Gastrocnemius medialis (tissue), 4 donors: ENCODE data around the gene KDM8. TPM values are rescaled to one million over a fixed set of nuclear protein-coding genes. Genes with fewer than 3 reads are reported as not detected.

ENCODE experiments used
- ATAC-seq, 2 donors: fragments of 150-250 bp; one replicate each; pipeline ENCODE4 v1.9.1; 2016
- DNase-seq, 2 donors: peaks; one replicate each; pipeline ENCODE4 v3.0.0-alpha.2; 2019
- H3K27ac ChIP-seq, 4 donors: fragments of 200-600 bp; sonication (generic); 1 replicate in 1 of 4; 2 replicates in 3 of 4; pipeline ENCODE4 v1.5.1; 2016 to 2018; ENCODE audit warnings: mild to moderate bottlenecking in 2 of 4, moderate library complexity in 1 of 4
- H3K27me3 ChIP-seq, 3 donors: fragments of 200-600 bp; sonication (generic) in 2 of 3; 1 replicate in 1 of 3; 2 replicates in 2 of 3; pipeline versions ENCODE4 v1.5.1 to v1.6.0; 2016 to 2019; ENCODE audit warnings: mild to moderate bottlenecking in 1 of 3, moderate library complexity in 1 of 3
- H3K36me3 ChIP-seq, 2 donors: fragments of 200-600 bp; sonication (generic) in 1 of 2; one replicate each; pipeline ENCODE4 v1.5.1; 2017 to 2018
- H3K4me1 ChIP-seq, 2 donors: fragments of 200-600 bp; sonication (generic) in 1 of 2; one replicate each; pipeline ENCODE4 v1.5.1; 2016 to 2017; ENCODE audit warnings: mild to moderate bottlenecking in 2 of 2
- H3K4me3 ChIP-seq, 4 donors: fragments of 200-600 bp; sonication (generic) in 3 of 4; 1 replicate in 1 of 4; 2 replicates in 3 of 4; pipeline ENCODE4 v1.5.1; 2016 to 2019; ENCODE audit warnings: mild to moderate bottlenecking in 2 of 4
- H3K9me3 ChIP-seq, 3 donors: fragments of 200-600 bp; sonication (generic) in 2 of 3; 1 replicate in 1 of 3; 2 replicates in 2 of 3; pipeline ENCODE4 v1.5.1; 2016 to 2019
- POLR2A ChIP-seq, 2 donors: fragments of 450-650 bp; IDR thresholded peaks; one replicate each; pipeline ENCODE4 v1.6.1; 2017; ENCODE audit warnings: antibody characterized with exemption in 2 of 2, mild to moderate bottlenecking in 2 of 2, moderate library complexity in 2 of 2
- in situ Hi-C, 4 donors: fragments of 200-750 bp; cut with MboI; loops; one replicate each; pipeline versions ENCODE4 v1.15.0 to v1.8.0; 2017; ENCODE audit warnings: low sequenced_read_pairs in 4 of 4
- intact Hi-C: fragments of 100-400 bp; cut with DNase I; formaldehyde crosslinking; loops from one replicate; pipeline ENCODE4 v1.15.1; 2023; ENCODE audit warnings: low total_unique reads
- total RNA-seq, 4 donors: library from RNA; depleted of rRNA; stranded (reverse); fragments of >200 nt; gene quantifications; one replicate each; pipeline versions ENCODE4 v1.1.0 to v1.2.3, GENCODE V29; 2016
- TF ChIP-seq, protein P1 (sequence below), 5 experiments: fragments of 450-650 bp in 3 of 5; fragments of 200-600 bp in 2 of 5; sonication (generic) in 2 of 5; IDR thresholded peaks in 4 of 5; conservative IDR thresholded peaks in 1 of 5; 1 replicate in 4 of 5; 2 replicates in 1 of 5; pipeline ENCODE4 v1.5.1; 2016 to 2019; ENCODE audit warnings: antibody characterized with exemption in 5 of 5, mild to moderate bottlenecking in 3 of 5, moderate library complexity in 3 of 5

Gene KDM8
- total RNA-seq, 4 donors from 2014 or later: 3.2 to 6.3 (median 5.1) TPM

DNA sequence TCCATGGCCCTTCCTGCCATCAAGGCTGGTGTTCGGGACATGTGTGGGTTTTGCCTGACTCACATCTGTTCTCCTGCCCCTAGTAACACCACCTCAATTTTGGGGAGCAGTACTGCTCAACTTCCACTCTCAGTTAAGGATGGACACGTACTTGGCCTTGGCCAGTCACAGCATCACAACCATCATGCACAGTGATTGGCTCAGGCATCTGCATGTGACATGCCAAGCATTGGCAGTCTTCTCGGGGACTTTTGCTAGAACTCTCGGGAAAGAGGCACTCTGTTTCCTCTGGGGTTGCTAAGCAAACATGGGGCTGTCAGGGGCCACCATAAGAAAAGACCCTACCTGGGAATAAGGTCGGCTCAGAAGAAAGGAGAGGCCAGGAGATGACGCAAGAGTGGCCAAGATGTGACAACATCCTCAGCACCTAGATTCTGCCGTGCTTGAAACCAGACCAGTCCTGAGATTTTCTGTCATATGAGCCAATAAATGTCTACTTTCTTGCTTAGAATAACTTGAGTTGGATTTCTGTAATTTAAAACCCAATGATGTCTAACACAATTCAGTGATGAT, 11.9 kb upstream of the KDM8 start:
- H3K36me3 ChIP-seq: no peaks in the 10 kb centered on the region
- H3K4me3 ChIP-seq: no peak overlapping the region
- peaks cover 6 to 29% (median 24%) of the 10 kb centered on the region in 3 donors for H3K27me3 ChIP-seq
- no peaks in the 10 kb centered on the region for H3K4me1 ChIP-seq
- H3K27ac ChIP-seq: no peak overlapping the region
- in situ Hi-C loops (loop anchor here in 1 of 4 donors (25.0 kb wide), 1 partner anchor 104 kb away; no protein-coding TSS in a partner anchor), intact Hi-C loops (no loop called here)
- H3K9me3 ChIP-seq: no peaks in the 10 kb centered on the region
- DNase-seq: no peak
- TF ChIP-seq, protein P1, sequence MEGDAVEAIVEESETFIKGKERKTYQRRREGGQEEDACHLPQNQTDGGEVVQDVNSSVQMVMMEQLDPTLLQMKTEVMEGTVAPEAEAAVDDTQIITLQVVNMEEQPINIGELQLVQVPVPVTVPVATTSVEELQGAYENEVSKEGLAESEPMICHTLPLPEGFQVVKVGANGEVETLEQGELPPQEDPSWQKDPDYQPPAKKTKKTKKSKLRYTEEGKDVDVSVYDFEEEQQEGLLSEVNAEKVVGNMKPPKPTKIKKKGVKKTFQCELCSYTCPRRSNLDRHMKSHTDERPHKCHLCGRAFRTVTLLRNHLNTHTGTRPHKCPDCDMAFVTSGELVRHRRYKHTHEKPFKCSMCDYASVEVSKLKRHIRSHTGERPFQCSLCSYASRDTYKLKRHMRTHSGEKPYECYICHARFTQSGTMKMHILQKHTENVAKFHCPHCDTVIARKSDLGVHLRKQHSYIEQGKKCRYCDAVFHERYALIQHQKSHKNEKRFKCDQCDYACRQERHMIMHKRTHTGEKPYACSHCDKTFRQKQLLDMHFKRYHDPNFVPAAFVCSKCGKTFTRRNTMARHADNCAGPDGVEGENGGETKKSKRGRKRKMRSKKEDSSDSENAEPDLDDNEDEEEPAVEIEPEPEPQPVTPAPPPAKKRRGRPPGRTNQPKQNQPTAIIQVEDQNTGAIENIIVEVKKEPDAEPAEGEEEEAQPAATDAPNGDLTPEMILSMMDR (IDR thresholded peaks at IDR 0.05 in 4 of 5, conservative IDR thresholded peaks at IDR 0.05 in 1 of 5): no peak
- TF ChIP-seq POLR2A (IDR thresholded peaks at IDR 0.05): no peak
- ATAC-seq: no peak

DNA sequence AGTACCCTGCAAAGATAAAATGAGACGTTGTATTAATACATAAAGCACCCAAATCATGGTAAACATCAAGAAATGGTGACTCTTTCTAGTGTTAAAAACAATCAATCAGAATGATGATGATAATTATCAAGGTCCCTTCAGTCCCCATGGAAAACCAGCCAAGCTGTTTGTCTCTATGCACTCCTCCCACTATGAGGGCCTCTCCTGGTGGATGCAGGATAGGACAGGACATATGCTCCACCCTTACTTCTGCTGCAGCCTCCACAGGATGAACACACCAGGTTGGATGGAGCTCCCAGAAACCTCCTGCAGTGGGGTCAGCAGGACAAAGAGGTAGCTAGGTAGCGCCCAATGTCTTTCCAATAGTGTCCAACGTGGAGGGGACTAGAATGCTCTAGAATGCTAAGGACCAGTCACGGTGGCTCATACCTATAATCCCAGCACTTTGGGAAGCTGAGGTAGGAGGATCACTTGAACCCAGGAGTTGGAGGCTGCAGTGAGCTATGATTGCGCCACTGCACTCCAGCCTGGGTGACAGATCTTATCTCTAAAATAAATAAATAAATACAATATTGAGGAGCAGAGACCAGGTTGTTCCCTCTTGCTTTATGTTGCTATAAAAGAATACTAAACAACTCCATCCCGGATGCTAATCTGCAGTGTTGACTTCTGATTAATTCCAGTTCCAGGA, 9.9 kb upstream of the KDM8 start:
- H3K27me3 ChIP-seq: peaks cover 6 to 22% (median 20%) of the 10 kb centered on the region in 3 donors
- no peaks in the 10 kb centered on the region for H3K36me3 ChIP-seq
- H3K4me1 ChIP-seq: no peaks in the 10 kb centered on the region
- ATAC-seq (no peak), DNase-seq (no peak)
- H3K9me3 ChIP-seq: no peaks in the 10 kb centered on the region
- in situ Hi-C loops: loop anchor here in 1 of 4 donors (25.0 kb wide), 1 partner anchor 106 kb away; no protein-coding TSS in a partner anchor
- H3K27ac ChIP-seq: no peak overlapping the region
- intact Hi-C loops: no loop called here
- no peak overlapping the region for H3K4me3 ChIP-seq
- TF ChIP-seq POLR2A (IDR thresholded peaks at IDR 0.05): no peak
- TF ChIP-seq, protein P1 (IDR thresholded peaks at IDR 0.05 in 4 of 5, conservative IDR thresholded peaks at IDR 0.05 in 1 of 5): no peak

DNA sequence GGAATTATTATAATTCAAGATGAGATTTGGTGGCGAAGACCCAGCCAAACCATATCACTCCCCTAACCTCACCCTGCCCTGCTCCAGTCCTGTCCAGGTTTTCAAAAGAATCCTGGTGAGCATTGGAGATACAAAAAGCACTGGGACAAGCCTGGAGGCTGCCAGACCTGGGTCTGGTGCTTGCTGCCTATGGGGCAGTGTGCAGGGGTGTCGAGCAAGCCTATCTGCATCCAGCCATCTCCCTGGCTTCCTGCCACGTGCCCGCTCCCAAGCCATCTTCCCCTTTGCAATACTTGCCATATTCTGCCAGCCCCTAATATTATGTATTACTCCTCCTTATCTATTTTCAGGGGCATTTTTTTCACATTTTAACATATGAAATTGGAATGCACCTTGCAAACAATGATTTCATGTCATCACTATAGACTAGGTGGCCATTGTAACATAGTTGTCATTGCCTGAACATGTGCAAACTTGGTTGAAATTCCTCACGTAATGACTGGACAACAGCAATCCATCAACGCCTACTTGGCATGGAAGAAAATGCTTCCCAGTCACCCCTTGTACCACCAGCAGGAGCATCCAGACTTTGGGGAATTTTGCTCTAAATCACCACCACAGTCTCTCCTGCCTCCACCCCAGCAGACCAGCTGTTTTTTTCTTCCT, 8.1 kb upstream of the KDM8 start:
- Histone ChIP-seq H3K27me3 (peaks cover 3 to 6% (median 6%) of the 10 kb centered on the region in 3 donors), H3K9me3 (no peaks in the 10 kb centered on the region), H3K36me3 (no peaks in the 10 kb centered on the region), H3K27ac (no peak overlapping the region), H3K4me3 (no peak overlapping the region), H3K4me1 (no peaks in the 10 kb centered on the region)
- TF ChIP-seq, protein P1 (IDR thresholded peaks at IDR 0.05 in 4 of 5, conservative IDR thresholded peaks at IDR 0.05 in 1 of 5): no peak
- no peak for TF ChIP-seq POLR2A (IDR thresholded peaks at IDR 0.05)
- in situ Hi-C loops: loop anchor here in 1 of 4 donors (25.0 kb wide), 1 partner anchor 108 kb away; no protein-coding TSS in a partner anchor
- ATAC-seq (no peak), DNase-seq (no peak)
- intact Hi-C loops: no loop called here

DNA sequence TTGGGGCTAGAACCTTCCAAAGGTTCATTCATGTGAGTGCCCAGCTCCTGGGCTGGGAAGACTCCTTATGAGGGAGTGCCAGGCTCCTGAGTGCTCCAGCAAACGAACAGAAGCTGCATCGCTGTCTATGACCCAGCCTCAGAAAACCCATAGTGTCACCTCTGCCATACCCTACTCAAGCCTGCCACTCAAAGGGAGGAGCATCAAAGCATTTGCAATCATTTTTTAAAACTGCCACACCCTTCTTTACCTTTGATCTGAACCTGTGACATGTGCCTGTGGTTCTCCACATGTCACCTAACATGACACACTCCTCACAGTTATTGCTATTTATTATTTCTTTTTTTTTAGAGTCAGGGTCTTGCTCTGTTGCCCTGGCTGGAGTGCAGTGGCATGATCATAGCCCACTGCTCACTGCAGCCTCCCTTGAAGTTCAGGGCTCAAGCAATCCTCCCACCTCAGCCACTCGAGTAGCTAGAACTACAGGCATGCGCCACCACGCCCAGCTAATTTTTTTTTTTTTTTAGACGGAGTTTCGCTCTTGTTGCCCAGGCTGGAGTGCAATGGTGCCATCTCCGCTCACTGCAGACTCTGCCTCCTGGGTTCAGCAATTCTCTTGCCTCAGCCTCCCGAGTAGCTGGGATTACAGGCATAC, 7.3 kb upstream of the KDM8 start:
- Histone ChIP-seq H3K4me1 (no peaks in the 10 kb centered on the region), H3K27ac (no peak overlapping the region), H3K27me3 (no peaks in the 10 kb centered on the region), H3K4me3 (no peak overlapping the region), H3K36me3 (no peaks in the 10 kb centered on the region), H3K9me3 (no peaks in the 10 kb centered on the region)
- ATAC-seq (no peak), DNase-seq (no peak)
- intact Hi-C loops (no loop called here), in situ Hi-C loops (loop anchor here in 1 of 4 donors (25.0 kb wide), 1 partner anchor 109 kb away; no protein-coding TSS in a partner anchor)
- no peak for TF ChIP-seq POLR2A (IDR thresholded peaks at IDR 0.05)
- TF ChIP-seq, protein P1 (IDR thresholded peaks at IDR 0.05 in 4 of 5, conservative IDR thresholded peaks at IDR 0.05 in 1 of 5): no peak
